Posterior cingulate gyrus (tissue), 11 donors: ENCODE measurements around the gene HUS1B.
"Not testable (repeated sequence)": the region's sequence is repeated elsewhere in the genome, so short reads cannot be mapped to it uniquely, and the experiment has no call there.

ENCODE experiments used
- DNase-seq, 10 donors: peaks; one replicate each; pipeline versions ENCODE4 v3.0.0 to v3.0.0-alpha.2; 2020 to 2021; ENCODE audit warnings: mixed read lengths in 3 of 10
- intact Hi-C: fragments of 100-400 bp; cut with DNase I; formaldehyde crosslinking; loops from one replicate; pipeline ENCODE4 v1.15.1; 2023

HUS1B gene

GRCh38 chr6:680251-680650 is 23.4 kb upstream of the HUS1B start:
- intact Hi-C loops, result no loop called here
- DNase-seq, result no peak

GRCh38 chr6:679282-679681 is 22.4 kb upstream of the HUS1B start:
- no peak for DNase-seq
- intact Hi-C loops, result no loop called here

- intact Hi-C loops, result no loop called here
- no peak for DNase-seq
Observed at GRCh38 chr6:678520-678919, 21.6 kb upstream of the HUS1B start.

GRCh38 chr6:677919-678318 is 21.0 kb upstream of the HUS1B start:
- intact Hi-C loops, result no loop called here
- no peak for DNase-seq

GRCh38 chr6:674956-675355 is 18.1 kb upstream of the HUS1B start:
- intact Hi-C loops, result no loop called here
- DNase-seq, result no peak

- intact Hi-C loops, result no loop called here
- no peak for DNase-seq
Observed at GRCh38 chr6:674406-674805, 17.5 kb upstream of the HUS1B start.

- no peak for DNase-seq
- intact Hi-C loops, result no loop called here
Observed at GRCh38 chr6:667253-667927, 10.5 kb upstream of the HUS1B start.

- intact Hi-C loops, result no loop called here
- no peak for DNase-seq
Observed at GRCh38 chr6:665403-666267, 8.7 kb upstream of the HUS1B start.

GRCh38 chr6:663788-664187 is 6.9 kb upstream of the HUS1B start:
- intact Hi-C loops, result not testable (repeated sequence)

GRCh38 chr6:659716-660581 is 3.0 kb upstream of the HUS1B start:
- intact Hi-C loops, result no loop called here

More at GRCh38 chr6:663788-664187, 6.9 kb upstream of the HUS1B start:
- DNase-seq, result not testable (repeated sequence)

GRCh38 chr6:658244-658643 is 1.3 kb upstream of the HUS1B start:
- DNase-seq, result no peak
- intact Hi-C loops, result no loop called here

More at GRCh38 chr6:659716-660581, 3.0 kb upstream of the HUS1B start:
- peak in 1 of 10 donors; percentile 41 for DNase-seq

GRCh38 chr6:657743-658142 is 843 bp upstream of the HUS1B start:
- DNase-seq, result no peak
- intact Hi-C loops, result no loop called here

- intact Hi-C loops, result no loop called here
- no peak for DNase-seq
Observed at GRCh38 chr6:654136-654535, 2.8 kb downstream of the HUS1B start.

GRCh38 chr6:652865-653264 is 4.0 kb downstream of the HUS1B start:
- intact Hi-C loops, result no loop called here
- no peak for DNase-seq

- intact Hi-C loops, result no loop called here
- no peak for DNase-seq
Observed at GRCh38 chr6:650098-650497, 6.8 kb downstream of the HUS1B start.

GRCh38 chr6:642805-643204 is 14.1 kb downstream of the HUS1B start:
- no peak for DNase-seq
- intact Hi-C loops, result no loop called here

- intact Hi-C loops, result no loop called here
- DNase-seq, result no peak
Observed at GRCh38 chr6:641225-641985, 15.5 kb downstream of the HUS1B start.

GRCh38 chr6:636488-636887 is 20.4 kb downstream of the HUS1B start:
- intact Hi-C loops, result no loop called here

GRCh38 chr6:635233-635632 is 21.7 kb downstream of the HUS1B start:
- intact Hi-C loops, result no loop called here
- no peak for DNase-seq

More at GRCh38 chr6:636488-636887, 20.4 kb downstream of the HUS1B start:
- DNase-seq, result no peak

GRCh38 chr6:633611-634010 is 23.3 kb downstream of the HUS1B start:
- no peak for DNase-seq
- intact Hi-C loops, result no loop called here
